IMR-90 (cell line): ENCODE data around the gene C17orf78. TPM values are rescaled to one million over a fixed set of nuclear protein-coding genes. Genes with fewer than 3 reads are reported as not detected.

Source experiments
- ATAC-seq: fragments of 200-7000 bp; cut with Tn5 transposase; 2 replicates; pipeline ENCODE4 v1.9.1; 2020; ENCODE audit warnings: low read depth, mild to moderate bottlenecking, moderate library complexity
- BruUV-seq: library from RNA; stranded (reverse); fragments of 400-500 nt; replicated peaks from 2 replicates; lab custom pipeline; 2021; lab: Mats Ljungman, UMichigan
- CTCF ChIA-PET: fragments of 300-600 bp; formaldehyde crosslinking; extraction: SDS; loops from one replicate; lab custom pipeline; 2021; ENCODE audit warnings: antibody characterized with exemption; lab: Yijun Ruan, JAX
- POLR2A ChIA-PET: fragments of 300-600 bp; sonication (Branson Sonifier 250); formaldehyde crosslinking; loops from one replicate; lab custom pipeline; 2022; ENCODE audit warnings: antibody characterized with exemption; ENCODE audit not compliant: unreplicated experiment; lab: Charles Lee
- DNase-seq: peaks from one replicate; pipeline ENCODE4 v3.0.0; 2013
- H2AFZ ChIP-seq: replicated peaks from 2 replicates; pipeline ENCODE3; 2013; ENCODE audit warnings: low read length, mild to moderate bottlenecking; ENCODE audit not compliant: poor library complexity
- H2AK5ac ChIP-seq: 2 replicates; pipeline ENCODE4 v1.6.1; 2013; ENCODE audit warnings: low read depth, low read length, inconsistent platforms
- H2AK9ac ChIP-seq: replicated peaks from 2 replicates; pipeline ENCODE3; 2013; ENCODE audit warnings: mild to moderate bottlenecking, low read depth, low read length, moderate library complexity; ENCODE audit not compliant: poor library complexity
- H2BK120ac ChIP-seq: 2 replicates; pipeline ENCODE4 v1.6.1; 2013; ENCODE audit warnings: low read depth, low read length, inconsistent platforms
- H2BK15ac ChIP-seq: 3 replicates; pipeline ENCODE4 v1.6.1; 2013; ENCODE audit warnings: low read depth, low read length, inconsistent platforms
- H2BK20ac ChIP-seq: 2 replicates; pipeline ENCODE4 v1.6.1; 2013; ENCODE audit warnings: low read depth, mild to moderate bottlenecking, inconsistent platforms, low read length, moderate library complexity
- H2BK5ac ChIP-seq: 2 replicates; pipeline ENCODE4 v1.6.1; 2013; ENCODE audit warnings: mild to moderate bottlenecking, low read depth, low read length, inconsistent platforms; ENCODE audit not compliant: poor library complexity, severe bottlenecking
- H3K14ac ChIP-seq: replicated peaks from 2 replicates; pipeline ENCODE4 v1.6.1; 2013; ENCODE audit warnings: low read depth, low read length, inconsistent platforms
- H3K18ac ChIP-seq: 2 replicates; pipeline ENCODE4 v1.6.1; 2013; ENCODE audit warnings: low read depth, low read length, control low read depth
- H3K23ac ChIP-seq: 2 replicates; pipeline ENCODE4 v1.6.1; 2013; ENCODE audit warnings: low read depth, low read length, inconsistent platforms
- H3K27ac ChIP-seq: 2 replicates; pipeline ENCODE4 v1.5.1; 2013; ENCODE audit warnings: mild to moderate bottlenecking, control low read depth, low read length; ENCODE audit not compliant: insufficient read depth
- H3K27me3 ChIP-seq: 2 replicates; pipeline ENCODE4 v1.6.1; 2013; ENCODE audit warnings: low read length; ENCODE audit not compliant: control insufficient read depth, insufficient read depth
- H3K36me3 ChIP-seq: 2 replicates; pipeline ENCODE4 v1.6.1; 2013; ENCODE audit warnings: low read length, mixed read lengths; ENCODE audit not compliant: control insufficient read depth, insufficient read depth
- H3K4ac ChIP-seq: 2 replicates; pipeline ENCODE4 v1.6.1; 2013; ENCODE audit warnings: low read depth, low read length, inconsistent platforms
- H3K4me1 ChIP-seq: 2 replicates; pipeline ENCODE4 v1.6.1; 2013; ENCODE audit warnings: low read length, mixed read lengths; ENCODE audit not compliant: control insufficient read depth, insufficient read depth
- H3K4me2 ChIP-seq: 2 replicates; pipeline ENCODE4 v1.6.1; 2013; ENCODE audit warnings: low read depth, mild to moderate bottlenecking, control low read depth, low read length, moderate library complexity
- H3K4me3 ChIP-seq: 2 replicates; pipeline ENCODE4 v1.5.1; 2013; ENCODE audit warnings: low read depth, mild to moderate bottlenecking, control low read depth, low read length, moderate library complexity; ENCODE audit not compliant: insufficient read depth
- H3K56ac ChIP-seq: 2 replicates; pipeline ENCODE4 v1.6.1; 2013; ENCODE audit warnings: low read length, inconsistent platforms; ENCODE audit not compliant: insufficient read depth; ENCODE audit errors: extremely low read depth
- H3K79me1 ChIP-seq, 2 experiments: 2 replicates each; pipeline ENCODE4 v1.6.1; 2013; ENCODE audit warnings: low read length in 2 of 2, inconsistent platforms in 1 of 2, low read depth in 1 of 2
- H3K9ac ChIP-seq: 2 replicates; pipeline ENCODE4 v1.6.1; 2013; ENCODE audit warnings: low read depth, low read length, control low read depth
- H3K9me1 ChIP-seq: 2 replicates; pipeline ENCODE4 v1.6.1; 2013; ENCODE audit warnings: low read length, inconsistent platforms; ENCODE audit not compliant: insufficient read depth
- H3K9me3 ChIP-seq: 2 replicates; pipeline ENCODE4 v1.6.1; 2013; ENCODE audit warnings: low read length; ENCODE audit not compliant: control insufficient read depth, insufficient read depth
- H4K20me1 ChIP-seq: 2 replicates; pipeline ENCODE4 v1.6.1; 2013; ENCODE audit warnings: low read length, inconsistent platforms; ENCODE audit not compliant: insufficient read depth
- H4K5ac ChIP-seq: 2 replicates; pipeline ENCODE4 v1.6.1; 2013; ENCODE audit warnings: mild to moderate bottlenecking, low read depth, low read length, control low read depth
- H4K8ac ChIP-seq, 2 experiments: 2 replicates each; pipeline ENCODE4 v1.6.1; 2013; ENCODE audit warnings: low read depth in 2 of 2, low read length in 2 of 2, control low read depth in 1 of 2, inconsistent platforms in 1 of 2
- H4K91ac ChIP-seq: 2 replicates; pipeline ENCODE4 v1.6.1; 2013; ENCODE audit warnings: low read depth, low read length, inconsistent platforms; ENCODE audit not compliant: insufficient read depth
- BHLHE40 ChIP-seq: fragments of 150-350 bp; IDR thresholded peaks from 2 replicates; pipeline ENCODE4 v1.6.1; 2016; ENCODE audit warnings: mild to moderate bottlenecking, low read depth, low read length
- CEBPB ChIP-seq: IDR thresholded peaks from 2 replicates; pipeline ENCODE4 v1.6.1; 2012; ENCODE audit warnings: low read depth, low read length, improper control_type of control experiment
- CHD1 ChIP-seq: IDR thresholded peaks from 2 replicates; pipeline ENCODE4 v1.6.1; 2012; ENCODE audit warnings: low read depth, low read length, improper control_type of control experiment
- CTCF ChIP-seq: conservative IDR thresholded peaks from 2 replicates; pipeline ENCODE4 v1.5.1; 2012; ENCODE audit warnings: mild to moderate bottlenecking, low read depth, low read length, improper control_type of control experiment
- FOS ChIP-seq: fragments of 150-350 bp; IDR thresholded peaks from 2 replicates; pipeline ENCODE4 v1.6.1; 2016; ENCODE audit warnings: low read depth, low read length
- MAFK ChIP-seq: IDR thresholded peaks from 2 replicates; pipeline ENCODE4 v1.6.1; 2012; ENCODE audit warnings: low read depth, low read length, improper control_type of control experiment
- MAZ ChIP-seq: IDR thresholded peaks from 2 replicates; pipeline ENCODE4 v1.6.1; 2012; ENCODE audit warnings: low read depth, mild to moderate bottlenecking, low read length, improper control_type of control experiment, moderate library complexity, borderline replicate concordance
- MXI1 ChIP-seq: IDR thresholded peaks from 2 replicates; pipeline ENCODE4 v1.6.1; 2012; ENCODE audit warnings: low read depth, mild to moderate bottlenecking, low read length, moderate library complexity, borderline replicate concordance
- NFE2L2 ChIP-seq: fragments of 150-350 bp; IDR thresholded peaks from 2 replicates; pipeline ENCODE4 v1.6.1; 2016; ENCODE audit warnings: low read depth, mild to moderate bottlenecking, low read length
- POLR2A ChIP-seq: IDR thresholded peaks from 2 replicates; pipeline ENCODE4 v1.6.1; 2012; ENCODE audit warnings: mild to moderate bottlenecking, low read depth, low read length
- RAD21 ChIP-seq: IDR thresholded peaks from 2 replicates; pipeline ENCODE4 v1.6.1; 2012; ENCODE audit warnings: low read length, improper control_type of control experiment
- RCOR1 ChIP-seq: IDR thresholded peaks from 2 replicates; pipeline ENCODE4 v1.6.1; 2012; ENCODE audit warnings: mild to moderate bottlenecking, low read length, improper control_type of control experiment; ENCODE audit not compliant: insufficient replicate concordance
- RFX5 ChIP-seq: IDR thresholded peaks from 2 replicates; pipeline ENCODE4 v1.8.0; 2012; ENCODE audit warnings: low read depth, mild to moderate bottlenecking, low read length, moderate library complexity
- SMC3 ChIP-seq: fragments of 150-350 bp; IDR thresholded peaks from 2 replicates; pipeline ENCODE4 v1.6.1; 2016; ENCODE audit warnings: low read depth, mild to moderate bottlenecking, antibody characterized with exemption, low read length, moderate library complexity
- USF2 ChIP-seq: fragments of 150-350 bp; IDR thresholded peaks from 2 replicates; pipeline ENCODE4 v1.6.1; 2017; ENCODE audit warnings: mild to moderate bottlenecking, antibody characterized with exemption, low read length, low read depth
- WGBS, 2 experiments: methylation state at CpG; one replicate each; pipeline versions ENCODE4 v1.1.5 to v1.1.7; 2013; ENCODE audit warnings: missing lambda C conversion rate in 2 of 2; ENCODE audit not compliant: insufficient read length in 1 of 2; ENCODE audit errors: extremely low coverage in 2 of 2; 5-methylcytosine and 5-hydroxymethylcytosine counted together
- dilution Hi-C: fragments of 300-500 bp; cut with HindIII; formaldehyde crosslinking; loops from one replicate; pipeline ENCODE4 v1.14.3; 2018; ENCODE audit warnings: low sequenced_read_pairs; ENCODE audit not compliant: unreplicated experiment
- in situ Hi-C: fragments of 300-500 bp; cut with MboI; formaldehyde crosslinking; loops from 3 replicates; pipeline ENCODE4 v1.14.3; 2019; ENCODE audit warnings: low sequenced_read_pairs, inconsistent platforms, mixed read lengths
- intact Hi-C: fragments of 100-400 bp; cut with micrococcal nuclease; formaldehyde crosslinking; loops from 2 replicates; pipeline ENCODE4 v1.10.0; 2022
- polyA plus RNA-seq, 3 experiments: library from polyadenylated mRNA; depleted of rRNA; stranded (reverse); fragments of >200 nt; gene quantifications; 2 replicates each; pipeline ENCODE4 v1.2.3, GENCODE V29; 2012; ENCODE audit warnings: low replicate concordance in 1 of 3
- total RNA-seq: library from RNA; depleted of rRNA; stranded (reverse); fragments of >200 nt; gene quantifications from 2 replicates; pipeline ENCODE4 v1.2.3, GENCODE V29; 2012
- TF ChIP-seq, protein P1 (sequence below): fragments of 150-350 bp; IDR thresholded peaks from 2 replicates; pipeline ENCODE4 v1.6.1; 2016; ENCODE audit warnings: low read depth, mild to moderate bottlenecking, low read length, moderate library complexity, borderline replicate concordance

Gene C17orf78
- total and polyA plus RNA-seq, 2 of the 4 experiments (the other 2 are of a cell fraction), result not detected

- H3K9ac ChIP-seq, result no peak overlapping the region
- peaks cover 2 to 4% of the 10 kb centered on the region in 2 experiments; a peak in 1 of 4 replicates for H3K79me1 ChIP-seq
- H3K4me1 ChIP-seq, result no peaks in the 10 kb centered on the region
- H2BK20ac ChIP-seq, result no peak overlapping the region
- TF ChIP-seq NFE2L2 (no peak), BHLHE40 (no peak), USF2 (no peak), CTCF (no peak), MXI1 (no peak), RAD21 (no peak), RCOR1 (no peak), MAZ (no peak), POLR2A (no peak), FOS (no peak), RFX5 (no peak), SMC3 (no peak), CEBPB (no peak), CHD1 (no peak), MAFK (no peak)
- TF ChIP-seq, protein P1, sequence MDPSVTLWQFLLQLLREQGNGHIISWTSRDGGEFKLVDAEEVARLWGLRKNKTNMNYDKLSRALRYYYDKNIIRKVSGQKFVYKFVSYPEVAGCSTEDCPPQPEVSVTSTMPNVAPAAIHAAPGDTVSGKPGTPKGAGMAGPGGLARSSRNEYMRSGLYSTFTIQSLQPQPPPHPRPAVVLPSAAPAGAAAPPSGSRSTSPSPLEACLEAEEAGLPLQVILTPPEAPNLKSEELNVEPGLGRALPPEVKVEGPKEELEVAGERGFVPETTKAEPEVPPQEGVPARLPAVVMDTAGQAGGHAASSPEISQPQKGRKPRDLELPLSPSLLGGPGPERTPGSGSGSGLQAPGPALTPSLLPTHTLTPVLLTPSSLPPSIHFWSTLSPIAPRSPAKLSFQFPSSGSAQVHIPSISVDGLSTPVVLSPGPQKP, result no peak
- ATAC-seq (no peak), DNase-seq (no peak)
- in situ Hi-C loops, result no loop called here
- H3K9me1 ChIP-seq, result no peaks in the 10 kb centered on the region
- H3K23ac ChIP-seq, result no peak overlapping the region
- no peak overlapping the region for H2BK5ac ChIP-seq
- H3K4me2 ChIP-seq, result no peak overlapping the region
- no peak overlapping the region for H3K4me3 ChIP-seq
- ChIA-PET CTCF (interaction anchor here (1.7 kb wide), 1 partner anchor 9 kb away, joined by 10 read pairs; no protein-coding TSS in a partner anchor), POLR2A (no interaction called here)
- H4K91ac ChIP-seq, result no peak overlapping the region
- H2BK120ac ChIP-seq, result no peak overlapping the region
- no peak overlapping the region for H2AK9ac ChIP-seq
- H3K4ac ChIP-seq, result no peak overlapping the region
- no peak overlapping the region for H3K56ac ChIP-seq
- no peaks in the 10 kb centered on the region for H4K20me1 ChIP-seq
- H3K36me3 ChIP-seq, result no peaks in the 10 kb centered on the region
- no TSS peak for BruUV-seq
- whole genome bisulfite sequencing, 2 experiments, result no CpG with 5 or more reads among the region's 1 CpG
- H3K18ac ChIP-seq, result no peak overlapping the region
- no peak overlapping the region for H4K5ac ChIP-seq
- H2BK15ac ChIP-seq, result no peak overlapping the region
- dilution Hi-C loops, result no loop called here
- H3K27me3 ChIP-seq, result no peaks in the 10 kb centered on the region
- intact Hi-C loops, result no loop called here
- H2AK5ac ChIP-seq, result no peak overlapping the region
- no peak overlapping the region for H2AFZ ChIP-seq
- H3K14ac ChIP-seq, result no peak overlapping the region
- H4K8ac ChIP-seq, result no peak overlapping the region
- H3K27ac ChIP-seq, result no peak overlapping the region
- no peaks in the 10 kb centered on the region for H3K9me3 ChIP-seq
Observed at GRCh38 chr17:37382056-37382455, 6.3 kb downstream of the C17orf78 start.
